ENCODE data around the gene RNU1-4.
"Not testable (repeated sequence)": the region's sequence is repeated elsewhere in the genome, so short reads cannot be mapped to it uniquely, and the experiment has no call there.

RNU1-4 gene

DNA sequence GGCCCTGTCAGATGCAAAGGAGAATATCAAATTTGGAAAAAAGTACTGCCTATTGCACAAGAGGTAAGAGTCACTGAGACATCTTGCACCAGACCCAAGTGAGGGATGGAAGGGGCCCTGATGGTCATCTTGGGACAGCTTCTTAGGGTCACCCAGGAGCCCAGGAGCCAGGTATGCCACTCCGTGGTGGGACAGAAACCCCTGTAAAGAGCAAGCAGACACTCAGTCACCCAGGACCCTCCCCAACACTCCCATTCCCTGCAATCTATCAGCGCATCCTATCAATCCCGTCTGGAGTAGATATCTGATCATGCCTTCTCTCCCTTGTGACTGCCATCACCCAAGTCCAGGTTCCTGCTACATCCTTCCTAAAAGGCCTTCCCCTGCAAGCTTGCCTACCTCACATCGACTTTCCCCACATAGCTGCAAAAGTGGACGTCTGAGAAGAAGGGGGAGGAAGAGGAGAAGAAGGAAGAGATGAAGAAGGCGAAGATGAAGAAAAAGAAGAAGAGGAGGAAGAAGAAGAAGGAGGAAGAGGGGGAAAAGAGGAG is 30.7 kb downstream of the RNU1-4 start:
- not testable (repeated sequence) for DNase-seq

DNA sequence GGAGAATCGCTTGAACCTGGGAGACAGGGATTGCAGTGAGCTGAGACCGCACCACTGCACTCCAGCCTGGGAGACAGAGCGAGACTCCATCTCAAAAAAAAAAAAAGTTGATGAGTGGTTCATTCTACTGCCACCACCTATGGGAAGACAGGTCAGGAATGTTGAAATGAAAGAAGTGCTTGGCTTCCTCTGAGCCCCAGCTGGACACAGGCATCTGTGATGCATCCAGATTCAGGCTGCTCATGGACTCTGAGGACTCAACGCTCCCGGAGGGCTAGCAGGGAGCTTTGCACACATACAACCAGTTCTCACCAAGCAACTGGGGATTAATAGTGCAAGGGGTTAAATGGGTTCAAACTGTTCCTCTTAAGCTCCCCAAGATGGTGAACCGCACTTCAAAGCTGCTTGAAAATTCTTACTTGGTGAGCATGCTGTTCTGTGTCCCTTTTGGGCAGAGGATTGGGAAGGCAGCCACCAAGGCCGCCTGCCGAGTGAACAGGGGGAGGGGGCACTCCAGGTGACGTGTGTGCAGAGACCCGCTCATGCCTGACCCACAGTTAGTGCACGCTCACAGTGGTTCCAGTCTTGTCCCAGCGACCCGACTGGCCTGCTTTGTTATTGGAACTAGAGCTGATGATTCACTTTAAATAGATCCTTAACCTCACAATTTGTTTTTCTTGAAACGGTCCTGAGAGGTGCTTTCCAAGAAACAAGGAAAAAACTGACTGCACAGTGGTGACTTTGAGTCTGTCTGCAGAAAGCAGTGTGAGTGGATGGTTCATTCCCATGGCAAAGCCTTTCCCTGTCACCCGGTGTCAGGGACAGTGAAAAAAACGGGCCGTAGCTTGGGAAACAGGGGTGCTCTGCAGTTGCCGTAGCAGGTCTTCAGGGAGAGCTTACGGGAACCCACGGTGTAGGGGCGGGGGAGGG is 32.2 kb downstream of the RNU1-4 start:
- not testable (repeated sequence) for DNase-seq

DNA sequence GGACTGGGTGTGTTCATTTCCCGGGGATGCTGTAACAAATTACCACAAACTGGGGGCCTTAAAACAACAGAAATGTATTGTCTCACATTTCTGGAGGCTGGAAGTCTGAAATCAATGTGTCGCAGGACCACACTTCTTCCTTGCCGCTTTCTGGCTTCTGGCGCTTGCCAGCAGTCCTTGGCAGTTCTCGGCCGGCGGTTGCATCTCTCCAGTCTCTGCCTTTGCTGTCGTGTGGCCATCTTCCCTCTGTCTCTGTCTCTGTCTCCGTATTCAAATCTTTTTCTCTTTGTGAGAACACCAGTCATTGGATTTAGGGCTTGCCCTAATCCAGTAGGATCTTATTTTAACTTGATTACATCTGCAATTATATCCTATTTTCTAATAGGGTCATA is 32.9 kb downstream of the RNU1-4 start:
- DNase-seq = not testable (repeated sequence)

DNA sequence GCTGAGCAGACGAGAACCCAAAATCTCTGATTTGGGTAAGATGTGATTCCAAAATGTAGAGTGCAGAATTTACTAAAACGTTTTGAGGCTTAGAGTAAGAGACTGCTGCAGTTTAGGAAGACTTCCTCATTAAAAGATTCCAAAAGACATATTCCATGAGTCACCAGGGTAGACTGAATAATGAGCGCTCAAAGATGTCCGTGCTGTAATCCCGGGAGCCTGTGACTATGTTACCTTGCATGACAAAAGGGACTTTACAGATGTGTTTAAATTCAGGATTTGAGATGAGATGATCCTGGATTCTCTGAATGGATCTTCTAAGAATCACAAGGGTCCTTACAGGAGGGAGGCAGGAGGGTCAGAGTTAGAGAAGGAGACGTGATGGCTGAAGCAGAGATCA is 33.4 kb downstream of the RNU1-4 start:
- not testable (repeated sequence) for DNase-seq

DNA sequence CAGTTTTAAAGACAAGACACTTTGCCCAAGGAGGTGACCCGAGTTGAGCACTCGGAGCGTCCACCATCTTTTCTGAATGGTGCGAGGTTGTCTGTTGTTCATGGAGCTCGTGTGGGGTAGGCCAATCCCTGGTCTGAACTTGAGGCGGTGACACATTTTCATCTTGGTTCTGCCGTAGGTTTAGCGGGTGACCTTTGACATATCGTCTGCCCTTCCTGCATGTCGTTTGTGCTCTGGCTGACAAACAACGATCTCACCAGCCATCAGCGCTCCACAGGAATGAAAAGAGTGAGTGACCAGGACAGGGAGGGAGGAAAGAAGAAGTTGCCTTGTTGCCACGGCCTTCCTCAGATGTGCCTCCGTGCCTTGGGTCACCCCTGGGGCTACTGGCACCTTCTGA is 34.5 kb downstream of the RNU1-4 start:
- not testable (repeated sequence) for DNase-seq

DNA sequence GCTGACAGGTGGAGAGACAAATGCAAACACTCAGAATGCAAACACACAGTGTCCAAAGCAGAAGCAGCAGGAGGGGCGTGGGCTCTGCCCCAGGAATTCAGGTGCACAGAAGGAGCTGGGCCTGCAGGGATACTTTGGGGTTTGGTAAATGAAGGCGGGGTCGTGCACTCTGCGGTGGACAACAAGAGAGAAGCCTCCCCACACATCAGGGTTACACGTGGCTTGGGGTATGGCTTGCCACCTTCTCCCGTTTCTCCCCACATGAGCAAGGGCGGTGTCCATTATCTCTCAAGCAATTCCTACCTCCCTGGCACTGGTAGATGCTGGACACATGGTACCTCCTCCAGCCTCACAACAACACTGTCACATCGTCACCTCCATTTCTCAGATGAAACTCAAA is 35.0 kb downstream of the RNU1-4 start:
- DNase-seq = not testable (repeated sequence)

DNA sequence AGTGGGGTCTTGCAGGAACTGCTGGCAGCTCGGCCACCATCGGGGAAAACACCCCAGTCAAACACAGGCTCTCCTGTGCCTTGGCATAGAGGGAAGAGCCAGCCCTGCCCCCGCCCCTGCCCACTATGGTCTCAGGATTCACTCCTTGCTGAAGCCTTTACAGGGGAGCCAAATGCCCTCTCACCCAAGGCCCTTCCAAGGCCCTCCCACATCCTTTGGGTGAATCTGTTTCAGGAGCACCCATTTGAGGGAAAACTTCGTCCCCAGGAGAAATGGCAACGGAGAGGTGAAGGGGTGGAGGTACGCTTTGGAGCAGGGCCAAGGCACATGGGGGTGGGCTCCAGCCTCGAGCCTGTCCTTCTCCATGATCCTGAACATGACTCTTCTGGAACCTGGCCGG is 35.9 kb downstream of the RNU1-4 start:
- DNase-seq = not testable (repeated sequence)

DNA sequence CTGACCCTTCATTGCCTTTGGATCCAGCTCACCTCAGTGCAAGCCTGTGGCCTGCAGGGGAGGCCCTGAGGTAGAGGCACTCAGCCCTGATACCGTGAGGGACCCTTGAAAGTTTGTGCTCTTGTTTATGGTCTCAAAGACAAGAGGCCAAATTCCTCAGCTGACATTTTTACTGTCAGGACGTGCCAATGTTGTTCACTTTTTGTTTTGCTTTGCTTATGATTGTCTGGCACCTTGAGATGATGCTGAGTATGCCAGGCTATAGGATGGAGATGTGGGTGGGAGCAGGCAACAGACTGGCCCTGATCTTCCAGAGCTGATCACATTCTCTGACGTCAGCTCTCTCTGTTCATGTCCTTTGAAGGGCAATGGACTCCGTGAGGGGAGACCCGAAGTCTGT is 36.5 kb downstream of the RNU1-4 start:
- DNase-seq = not testable (repeated sequence)

DNA sequence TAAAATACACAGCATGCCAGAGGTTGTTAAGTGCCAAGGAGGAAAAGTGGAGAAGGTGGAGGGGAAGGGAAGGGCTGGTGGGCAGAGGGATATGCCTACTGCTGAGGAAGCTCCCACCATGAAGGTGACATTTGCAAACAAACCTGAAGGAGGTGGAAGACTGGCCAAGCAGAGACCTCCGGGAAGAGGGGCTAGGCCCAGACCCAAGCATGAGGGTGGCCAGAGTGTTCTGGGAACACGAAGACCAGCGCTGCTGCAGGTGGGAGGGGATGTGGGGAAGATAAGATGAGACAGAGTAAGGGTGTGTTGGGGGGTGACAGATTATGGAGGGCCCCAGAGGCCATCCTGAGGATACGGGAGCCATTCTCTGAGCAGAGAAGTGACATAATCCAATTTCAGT is 37.5 kb downstream of the RNU1-4 start:
- not testable (repeated sequence) for DNase-seq

DNA sequence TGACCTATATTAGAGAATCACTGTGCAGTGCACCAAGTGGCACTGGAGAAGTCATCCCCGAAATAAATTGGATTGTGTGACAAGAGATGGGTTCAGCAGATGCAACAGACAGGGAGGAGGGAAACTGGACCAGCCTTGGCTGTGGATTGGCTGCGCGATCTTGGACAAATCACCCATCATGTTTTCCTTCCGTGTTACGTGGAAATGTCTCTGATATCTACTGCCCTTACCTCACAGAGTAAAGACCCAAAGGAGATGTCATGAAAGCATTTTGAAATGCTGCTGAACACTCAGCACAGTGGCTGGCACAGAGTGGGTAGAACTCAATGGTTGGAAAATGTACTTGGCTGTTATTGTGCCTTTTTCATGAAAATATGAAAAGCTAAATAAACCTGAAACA is 39.2 kb downstream of the RNU1-4 start:
- not testable (repeated sequence) for DNase-seq

DNA sequence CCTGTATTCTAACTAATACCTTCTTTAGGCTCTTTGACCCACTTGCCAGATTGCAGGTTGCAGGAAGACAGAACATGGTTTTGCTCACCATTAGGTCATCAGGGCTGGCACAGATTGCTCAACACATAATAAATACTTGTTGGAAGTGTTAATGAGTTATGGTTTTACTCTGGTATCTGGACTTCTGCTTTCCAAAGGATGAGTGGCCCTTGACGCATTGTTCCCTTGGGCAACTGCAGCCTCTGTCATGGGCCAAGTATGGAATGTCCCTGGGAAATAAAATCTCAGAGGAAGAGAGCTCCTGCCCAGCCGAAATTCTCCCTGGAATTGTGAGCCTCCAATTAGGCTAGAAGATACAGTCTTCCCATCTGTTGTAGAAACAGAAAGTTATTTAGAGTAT is 40.7 kb downstream of the RNU1-4 start:
- not testable (repeated sequence) for DNase-seq

DNA sequence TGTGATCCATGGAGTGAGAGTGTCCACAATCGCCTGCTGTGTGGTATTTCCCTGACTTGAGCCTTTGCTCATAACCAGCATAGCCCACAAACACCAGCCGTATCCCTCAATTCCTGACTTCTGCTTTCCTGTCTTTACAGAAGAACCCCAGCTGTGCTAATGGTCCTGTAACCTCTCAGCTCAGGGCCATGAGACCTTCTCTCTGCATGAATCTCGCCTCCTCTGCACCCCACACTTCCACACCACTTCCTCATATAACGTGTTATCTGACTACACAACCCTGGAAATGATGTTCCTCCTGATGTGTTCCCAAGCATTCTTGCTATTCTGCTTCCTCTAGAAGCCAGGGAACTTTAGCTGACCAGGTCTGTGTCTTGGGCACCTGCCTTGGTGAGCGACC is 41.3 kb downstream of the RNU1-4 start:
- not testable (repeated sequence) for DNase-seq

DNA sequence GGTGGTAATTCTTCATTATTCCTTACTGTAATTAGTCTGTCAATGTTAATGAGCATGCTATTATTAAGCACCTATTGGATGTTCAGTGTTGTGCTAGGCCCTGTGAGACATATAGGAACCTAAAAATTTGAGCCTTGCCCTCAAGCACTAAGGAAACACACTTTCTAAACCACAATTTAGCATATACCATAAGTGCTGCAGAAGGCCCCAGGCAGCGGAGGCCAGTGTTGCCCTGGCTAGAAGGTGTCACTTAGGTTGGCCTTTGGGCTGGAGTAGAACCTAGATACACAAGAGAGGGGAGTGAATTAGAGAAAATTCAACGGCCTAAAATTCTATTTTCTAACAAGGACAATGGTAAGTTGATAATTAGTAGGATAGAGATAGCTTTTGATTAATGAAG is 44.6 kb downstream of the RNU1-4 start:
- DNase-seq = not testable (repeated sequence)

DNA sequence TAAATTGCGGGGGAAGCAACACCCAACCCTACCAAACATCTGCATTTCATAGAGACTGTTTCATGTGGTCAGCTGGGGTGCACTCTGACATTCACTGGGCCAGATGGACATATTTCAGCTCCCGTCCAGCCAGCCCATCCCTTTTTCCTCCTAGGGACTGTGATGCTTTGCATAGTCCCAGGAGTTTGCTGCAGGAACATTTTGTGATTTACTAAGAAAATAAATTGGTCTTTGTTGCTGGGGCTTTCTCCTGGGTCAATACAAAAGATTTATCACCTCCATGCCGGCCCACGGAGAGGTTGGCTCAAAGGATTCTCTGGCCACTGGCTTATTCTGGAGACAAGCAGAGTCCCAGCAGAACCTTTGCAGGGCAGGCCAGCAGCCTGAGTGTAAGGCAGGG is 46.0 kb downstream of the RNU1-4 start:
- not testable (repeated sequence) for DNase-seq

DNA sequence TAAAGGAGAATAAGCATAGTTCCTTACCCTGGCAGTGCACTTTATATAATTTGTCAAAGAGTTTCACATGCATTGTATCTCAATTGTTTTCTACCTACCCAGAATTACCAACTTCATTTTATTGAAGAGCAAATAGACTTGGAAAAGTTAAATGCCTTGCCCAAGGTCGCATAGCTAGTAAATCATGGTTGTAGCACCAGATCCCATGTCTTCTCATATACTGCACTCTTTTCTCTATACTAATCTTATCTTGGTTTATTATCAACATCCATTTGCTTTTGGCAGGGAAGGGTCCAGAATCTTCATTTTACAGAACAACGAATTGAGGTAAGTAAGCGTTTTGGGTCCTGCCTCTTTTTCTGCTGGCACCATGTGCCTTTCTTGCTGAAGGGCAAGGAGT is 46.9 kb downstream of the RNU1-4 start:
- not testable (repeated sequence) for DNase-seq

DNA sequence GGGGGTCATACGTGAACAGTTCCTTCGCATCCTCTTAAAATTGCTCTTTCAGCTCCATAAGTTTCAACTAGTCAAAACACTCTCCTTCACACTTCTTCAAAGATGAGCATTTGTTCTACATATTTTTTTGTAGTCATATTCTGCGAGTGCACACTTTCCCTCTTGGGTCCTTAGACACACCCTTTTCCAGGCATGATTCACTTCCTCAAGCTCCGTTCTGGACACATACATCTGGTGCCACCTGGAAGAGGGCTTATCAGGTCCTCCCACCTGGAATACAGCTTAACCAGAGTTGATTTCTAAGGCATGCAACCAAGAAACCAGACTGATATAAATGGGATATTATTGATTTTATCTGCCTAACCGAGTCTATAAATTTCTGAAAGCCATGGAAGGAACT is 47.4 kb downstream of the RNU1-4 start:
- not testable (repeated sequence) for DNase-seq

All from hematopoietic multipotent progenitor cell treated with erythropoietin and hydrocortisone succinate and interleukin-3 and kit ligand, for 6 days (in vitro differentiated cells).